HL-60 (cell line): ENCODE results near the gene TFPT.
A peak's percentile ranks its signal among the peaks of the same experiment; 100 is the strongest.

Experiments used
- DNase-seq, 2 experiments: peaks; one replicate each; pipeline ENCODE4 v3.0.0-alpha.2; 2010 to 2020; ENCODE audit warnings: low read depth in 1 of 2, low spot score in 1 of 2
- H3K27ac ChIP-seq: fragments of 250-450 bp; sonication (Bioruptor Pico); replicated peaks from 2 replicates; pipeline ENCODE4 v1.5.1; 2020; ENCODE audit warnings: mild to moderate bottlenecking, moderate library complexity
- H3K27me3 ChIP-seq: fragments of 250-450 bp; sonication (Bioruptor Pico); 2 replicates; pipeline ENCODE4 v1.5.1; 2021; ENCODE audit warnings: mild to moderate bottlenecking, moderate library complexity; ENCODE audit not compliant: insufficient read depth, poor library complexity, severe bottlenecking
- H3K4me3 ChIP-seq: replicated peaks from 2 replicates; pipeline ENCODE4 v1.5.1; 2011; ENCODE audit warnings: mild to moderate bottlenecking, control low read depth, low read length; ENCODE audit not compliant: insufficient read depth
- GABPA ChIP-seq: IDR thresholded peaks from 2 replicates; pipeline ENCODE4 v1.6.1; 2012; ENCODE audit warnings: low read depth
- POLR2AphosphoS5 ChIP-seq: IDR thresholded peaks from 2 replicates; pipeline ENCODE4 v1.6.1; 2012; ENCODE audit warnings: low read depth
- SPI1 ChIP-seq: IDR thresholded peaks from 2 replicates; pipeline ENCODE4 v1.6.1; 2012; ENCODE audit warnings: low read depth, mild to moderate bottlenecking, borderline replicate concordance
- TF ChIP-seq, protein P1 (sequence below): IDR thresholded peaks from one replicate; pipeline ENCODE4 v1.5.1; 2011; ENCODE audit warnings: low read length, control low read depth, inconsistent platforms; ENCODE audit not compliant: insufficient read depth
- TF ChIP-seq, protein P2 (sequence below): IDR thresholded peaks from 2 replicates; pipeline ENCODE4 v1.6.1; 2012; ENCODE audit warnings: low read depth; ENCODE audit not compliant: insufficient replicate concordance

The TFPT gene

DNA sequence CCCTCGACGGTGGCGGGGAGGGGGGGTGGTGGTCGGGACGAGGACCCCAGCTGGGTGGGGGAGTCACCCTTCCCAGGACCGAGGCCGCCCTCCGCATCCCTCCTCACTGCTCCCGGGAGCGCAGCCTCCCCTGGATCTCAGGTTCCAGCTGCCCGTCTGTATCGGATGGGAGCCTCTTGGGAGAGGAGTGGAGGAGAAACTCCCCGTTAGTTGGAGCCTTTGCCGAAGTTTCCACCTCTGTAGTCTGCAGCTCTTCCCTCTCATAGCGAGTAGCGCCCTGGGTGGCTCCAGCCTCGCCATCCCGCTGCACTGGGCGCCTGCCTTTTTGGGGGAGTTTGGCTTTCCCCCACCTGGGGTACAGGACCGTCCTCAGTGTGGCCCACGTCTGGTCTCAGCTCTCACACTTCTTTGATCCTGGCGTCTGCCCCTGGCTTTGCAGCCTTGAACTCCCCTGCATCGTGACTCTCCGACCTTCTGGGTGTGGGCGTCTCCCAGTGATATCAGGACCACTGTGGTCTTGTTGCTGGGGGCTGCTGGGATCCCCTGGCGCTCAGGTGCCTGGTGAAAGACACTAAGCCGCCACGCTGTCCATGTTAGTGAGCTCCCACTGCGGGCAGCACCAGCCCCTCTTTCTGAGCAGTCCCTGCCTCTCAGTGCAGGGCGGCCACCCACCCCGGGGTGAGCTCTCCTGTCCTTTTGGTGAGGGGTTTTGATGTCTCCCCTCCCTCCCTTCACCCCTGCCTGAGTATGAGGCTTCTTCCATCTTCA lies 23.2 kb upstream of the TFPT start:
- DNase-seq, result no peak
- TF ChIP-seq GABPA (no peak), POLR2AphosphoS5 (no peak), SPI1 (no peak)
- TF ChIP-seq, protein P1, sequence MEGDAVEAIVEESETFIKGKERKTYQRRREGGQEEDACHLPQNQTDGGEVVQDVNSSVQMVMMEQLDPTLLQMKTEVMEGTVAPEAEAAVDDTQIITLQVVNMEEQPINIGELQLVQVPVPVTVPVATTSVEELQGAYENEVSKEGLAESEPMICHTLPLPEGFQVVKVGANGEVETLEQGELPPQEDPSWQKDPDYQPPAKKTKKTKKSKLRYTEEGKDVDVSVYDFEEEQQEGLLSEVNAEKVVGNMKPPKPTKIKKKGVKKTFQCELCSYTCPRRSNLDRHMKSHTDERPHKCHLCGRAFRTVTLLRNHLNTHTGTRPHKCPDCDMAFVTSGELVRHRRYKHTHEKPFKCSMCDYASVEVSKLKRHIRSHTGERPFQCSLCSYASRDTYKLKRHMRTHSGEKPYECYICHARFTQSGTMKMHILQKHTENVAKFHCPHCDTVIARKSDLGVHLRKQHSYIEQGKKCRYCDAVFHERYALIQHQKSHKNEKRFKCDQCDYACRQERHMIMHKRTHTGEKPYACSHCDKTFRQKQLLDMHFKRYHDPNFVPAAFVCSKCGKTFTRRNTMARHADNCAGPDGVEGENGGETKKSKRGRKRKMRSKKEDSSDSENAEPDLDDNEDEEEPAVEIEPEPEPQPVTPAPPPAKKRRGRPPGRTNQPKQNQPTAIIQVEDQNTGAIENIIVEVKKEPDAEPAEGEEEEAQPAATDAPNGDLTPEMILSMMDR, result no peak
- TF ChIP-seq, protein P2, sequence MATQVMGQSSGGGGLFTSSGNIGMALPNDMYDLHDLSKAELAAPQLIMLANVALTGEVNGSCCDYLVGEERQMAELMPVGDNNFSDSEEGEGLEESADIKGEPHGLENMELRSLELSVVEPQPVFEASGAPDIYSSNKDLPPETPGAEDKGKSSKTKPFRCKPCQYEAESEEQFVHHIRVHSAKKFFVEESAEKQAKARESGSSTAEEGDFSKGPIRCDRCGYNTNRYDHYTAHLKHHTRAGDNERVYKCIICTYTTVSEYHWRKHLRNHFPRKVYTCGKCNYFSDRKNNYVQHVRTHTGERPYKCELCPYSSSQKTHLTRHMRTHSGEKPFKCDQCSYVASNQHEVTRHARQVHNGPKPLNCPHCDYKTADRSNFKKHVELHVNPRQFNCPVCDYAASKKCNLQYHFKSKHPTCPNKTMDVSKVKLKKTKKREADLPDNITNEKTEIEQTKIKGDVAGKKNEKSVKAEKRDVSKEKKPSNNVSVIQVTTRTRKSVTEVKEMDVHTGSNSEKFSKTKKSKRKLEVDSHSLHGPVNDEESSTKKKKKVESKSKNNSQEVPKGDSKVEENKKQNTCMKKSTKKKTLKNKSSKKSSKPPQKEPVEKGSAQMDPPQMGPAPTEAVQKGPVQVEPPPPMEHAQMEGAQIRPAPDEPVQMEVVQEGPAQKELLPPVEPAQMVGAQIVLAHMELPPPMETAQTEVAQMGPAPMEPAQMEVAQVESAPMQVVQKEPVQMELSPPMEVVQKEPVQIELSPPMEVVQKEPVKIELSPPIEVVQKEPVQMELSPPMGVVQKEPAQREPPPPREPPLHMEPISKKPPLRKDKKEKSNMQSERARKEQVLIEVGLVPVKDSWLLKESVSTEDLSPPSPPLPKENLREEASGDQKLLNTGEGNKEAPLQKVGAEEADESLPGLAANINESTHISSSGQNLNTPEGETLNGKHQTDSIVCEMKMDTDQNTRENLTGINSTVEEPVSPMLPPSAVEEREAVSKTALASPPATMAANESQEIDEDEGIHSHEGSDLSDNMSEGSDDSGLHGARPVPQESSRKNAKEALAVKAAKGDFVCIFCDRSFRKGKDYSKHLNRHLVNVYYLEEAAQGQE, result no peak
- H3K27ac ChIP-seq, result no peak overlapping the region
- peak overlapping the region; percentile 78 for H3K4me3 ChIP-seq
- no peaks in the 10 kb centered on the region for H3K27me3 ChIP-seq

DNA sequence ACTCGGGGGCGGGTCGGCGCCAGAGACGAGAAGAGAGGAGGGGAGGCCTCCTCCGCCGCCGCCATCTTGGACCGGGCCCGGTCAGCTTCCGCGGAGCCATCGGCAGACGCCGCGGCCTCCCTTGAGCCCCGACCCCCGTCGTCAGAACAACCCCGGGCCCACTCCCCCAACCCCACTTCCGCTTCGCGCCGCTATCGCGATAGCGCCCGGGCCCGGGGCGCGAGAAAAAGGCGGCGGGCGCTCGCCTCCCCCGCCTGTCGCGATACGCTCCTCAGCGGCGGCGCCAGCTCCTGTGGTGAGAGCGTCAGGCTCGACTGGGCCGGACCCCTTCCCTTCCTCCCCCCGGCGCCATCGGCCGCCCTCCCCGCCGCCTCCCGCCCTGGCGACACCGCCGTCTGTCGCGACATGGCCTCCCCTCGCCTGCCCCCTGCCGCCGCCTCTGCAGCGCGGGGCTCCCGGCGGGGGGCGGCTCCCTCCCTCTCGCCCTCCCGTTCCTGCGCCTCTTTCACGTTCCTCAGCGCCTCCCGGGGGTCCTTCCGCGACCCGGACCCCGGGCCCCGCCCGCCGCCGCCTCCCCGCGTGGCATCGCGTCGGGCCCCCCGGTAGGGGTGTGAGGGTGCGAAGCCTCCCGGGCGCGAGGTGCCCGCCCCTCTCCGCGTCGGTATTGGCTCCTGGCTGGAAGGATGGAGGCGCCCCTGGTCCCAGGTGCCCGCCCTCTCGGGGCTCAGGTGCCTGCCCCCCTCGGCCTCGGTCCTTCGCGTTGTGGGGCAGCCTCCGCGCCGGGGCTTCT lies 22.4 kb upstream of the TFPT start, which contains the start of gene CNOT3:
Gene CNOT3 (plus strand): TSS at position 64 of the 790 bp plus-strand sequence. CDS start 5,217 bp downstream, outside the sequence.
- no peaks in the 10 kb centered on the region for H3K27me3 ChIP-seq
- DNase-seq, result no peak

DNA sequence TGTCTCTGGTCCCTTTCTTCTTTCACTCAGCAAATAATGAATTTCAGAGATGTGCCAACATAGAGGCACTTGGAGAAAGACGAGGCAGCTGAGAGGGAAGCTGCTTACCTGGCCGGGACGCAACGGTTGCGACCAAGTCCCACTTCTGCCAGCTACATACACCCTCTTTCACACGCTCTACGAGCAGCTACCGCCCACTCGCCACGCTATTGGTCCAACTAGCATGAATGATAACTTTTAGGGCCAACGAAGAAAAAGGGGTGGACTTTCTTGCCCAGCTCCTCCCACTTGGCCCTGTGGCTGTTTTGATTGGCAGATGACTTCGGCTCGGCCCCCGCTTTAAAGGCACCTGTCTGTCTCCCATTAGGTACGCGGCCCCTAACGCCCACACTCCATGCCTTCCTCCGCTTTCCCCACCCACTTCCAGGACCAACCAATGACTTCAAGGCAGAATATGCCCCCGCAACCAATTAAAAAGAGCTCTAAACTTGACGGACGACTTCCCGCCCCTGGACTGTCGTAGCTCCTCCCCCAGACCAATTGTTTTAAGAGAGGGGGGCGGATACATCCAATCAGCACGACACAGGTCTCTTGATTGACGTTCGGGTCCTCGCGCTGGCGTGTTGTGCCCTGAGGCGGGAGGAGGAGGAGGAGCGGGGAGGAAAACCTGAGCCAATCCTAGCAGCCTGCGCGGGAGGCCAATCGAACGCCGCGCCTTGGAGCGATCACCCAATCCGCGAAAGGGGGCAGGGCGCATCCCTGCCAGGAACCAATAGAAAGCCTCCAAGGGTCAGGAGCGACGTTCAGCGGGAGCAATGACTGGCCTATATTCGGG lies 21.6 kb upstream of the TFPT start:
- peak; percentile 100 for DNase-seq
- TF ChIP-seq POLR2AphosphoS5 (peak; percentile 13), GABPA (no peak)
- peak overlapping the region; percentile 47 for H3K4me3 ChIP-seq
- no peaks in the 10 kb centered on the region for H3K27me3 ChIP-seq
- H3K27ac ChIP-seq, result peak overlapping the region; percentile 94

More for the DNA sequence above, 22.4 kb upstream of the TFPT start, which contains the start of gene CNOT3:
- TF ChIP-seq POLR2AphosphoS5, result peak; percentile 69; the same call in 1 of the 2 replicates
- TF ChIP-seq, protein P1, result no peak
- Histone ChIP-seq H3K27ac (peak within 1 kb of the TSS; percentile 94), H3K4me3 (peak within 1 kb of the TSS; percentile 78)

DNA sequence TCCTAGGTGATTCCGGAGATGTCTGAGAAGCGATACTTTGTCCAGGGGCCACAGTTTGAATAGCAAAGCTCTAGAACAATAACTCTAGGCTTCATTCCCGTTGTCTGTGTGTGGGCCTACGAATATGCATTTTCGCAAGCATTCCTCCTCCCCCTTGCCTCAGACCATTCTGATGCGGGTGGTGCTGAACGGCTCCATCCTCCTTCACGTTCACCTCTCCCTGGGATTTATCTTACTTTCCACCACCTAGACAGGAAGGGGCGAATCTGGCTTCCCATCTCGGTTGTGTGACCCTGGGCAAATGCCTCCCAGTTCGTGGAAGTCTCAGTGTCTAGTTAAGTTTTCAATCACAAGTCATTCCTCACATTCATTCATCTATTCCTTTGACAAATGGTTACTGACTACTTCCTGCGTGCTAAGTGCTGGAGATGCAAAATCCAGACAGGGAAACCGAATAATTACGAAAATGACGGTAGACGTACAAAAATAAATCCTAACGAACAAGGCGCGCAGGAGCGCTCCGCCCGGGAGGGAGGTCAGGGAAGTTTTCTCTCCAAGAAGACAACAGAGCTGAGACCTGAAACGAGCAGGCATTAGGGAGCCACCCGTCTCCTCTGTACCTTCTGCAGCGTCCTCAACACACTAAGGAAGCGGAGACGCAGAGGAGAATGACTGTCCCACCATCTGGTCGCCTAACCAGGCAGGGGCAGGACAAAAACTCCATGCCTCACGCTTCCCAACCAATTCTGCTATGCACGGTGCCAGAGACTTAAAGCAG lies 20.8 kb upstream of the TFPT start:
- Histone ChIP-seq H3K27me3 (no peaks in the 10 kb centered on the region), H3K27ac (peak overlapping the region; percentile 47), H3K4me3 (peak overlapping the region; percentile 47)
- TF ChIP-seq SPI1 (no peak), GABPA (no peak), POLR2AphosphoS5 (no peak)
- TF ChIP-seq, protein P1, result no peak
- TF ChIP-seq, protein P2, result no peak
- DNase-seq, result no peak
